ENCODE data around the gene EVA1C.

EVA1C gene

GRCh38 chr21:32414579-32415358, 2.3 kb downstream of the EVA1C start:
- no peaks in the 10 kb centered on the region for H3K9me3 ChIP-seq (ENCODE audit: control insufficient read depth, insufficient read depth, low read length)
- peaks cover 22% of the 10 kb centered on the region for H3K4me1 ChIP-seq (ENCODE audit: control insufficient read depth, insufficient read depth, low read length)
- H3K27me3 ChIP-seq (ENCODE audit: control insufficient read depth, insufficient read depth, low read length): peaks cover 50% of the 10 kb centered on the region
- H3K4me3 ChIP-seq (ENCODE audit: low read depth, low read length): no peak overlapping the region
- no peaks in the 10 kb centered on the region for H3K36me3 ChIP-seq (ENCODE audit: control insufficient read depth, insufficient read depth, low read length)
- H3K9ac ChIP-seq (ENCODE audit: low read depth, low read length): no peak overlapping the region

- Histone ChIP-seq H3K27me3 (ENCODE audit: control insufficient read depth, insufficient read depth, low read length) (peaks cover 41% of the 10 kb centered on the region), H3K36me3 (ENCODE audit: control insufficient read depth, insufficient read depth, low read length) (no peaks in the 10 kb centered on the region), H3K4me1 (ENCODE audit: control insufficient read depth, insufficient read depth, low read length) (peaks cover 22% of the 10 kb centered on the region), H3K9ac (ENCODE audit: low read depth, low read length) (no peak overlapping the region), H3K9me3 (ENCODE audit: control insufficient read depth, insufficient read depth, low read length) (no peaks in the 10 kb centered on the region), H3K4me3 (ENCODE audit: low read depth, low read length) (no peak overlapping the region)
Measured at GRCh38 chr21:32415451-32416398, 3.2 kb downstream of the EVA1C start.

GRCh38 chr21:32418146-32418545, 5.6 kb downstream of the EVA1C start:
- Histone ChIP-seq H3K4me1 (ENCODE audit: control insufficient read depth, insufficient read depth, low read length) (peaks cover 19% of the 10 kb centered on the region), H3K9ac (ENCODE audit: low read depth, low read length) (no peak overlapping the region), H3K36me3 (ENCODE audit: control insufficient read depth, insufficient read depth, low read length) (no peaks in the 10 kb centered on the region), H3K27me3 (ENCODE audit: control insufficient read depth, insufficient read depth, low read length) (peaks cover 22% of the 10 kb centered on the region), H3K9me3 (ENCODE audit: control insufficient read depth, insufficient read depth, low read length) (no peaks in the 10 kb centered on the region), H3K4me3 (ENCODE audit: low read depth, low read length) (no peak overlapping the region)

- Histone ChIP-seq H3K9me3 (ENCODE audit: control insufficient read depth, insufficient read depth, low read length) (no peaks in the 10 kb centered on the region), H3K4me3 (ENCODE audit: low read depth, low read length) (no peak overlapping the region), H3K9ac (ENCODE audit: low read depth, low read length) (no peak overlapping the region), H3K4me1 (ENCODE audit: control insufficient read depth, insufficient read depth, low read length) (no peaks in the 10 kb centered on the region), H3K27me3 (ENCODE audit: control insufficient read depth, insufficient read depth, low read length) (no peaks in the 10 kb centered on the region), H3K36me3 (ENCODE audit: control insufficient read depth, insufficient read depth, low read length) (no peaks in the 10 kb centered on the region)
Measured at GRCh38 chr21:32422064-32422463, 9.6 kb downstream of the EVA1C start.

GRCh38 chr21:32423320-32424190, 11.0 kb downstream of the EVA1C start:
- H3K4me3 ChIP-seq (ENCODE audit: low read depth, low read length): no peak overlapping the region
- no peaks in the 10 kb centered on the region for H3K27me3 ChIP-seq (ENCODE audit: control insufficient read depth, insufficient read depth, low read length)
- H3K9ac ChIP-seq (ENCODE audit: low read depth, low read length): no peak overlapping the region
- H3K9me3 ChIP-seq (ENCODE audit: control insufficient read depth, insufficient read depth, low read length): no peaks in the 10 kb centered on the region
- H3K36me3 ChIP-seq (ENCODE audit: control insufficient read depth, insufficient read depth, low read length): no peaks in the 10 kb centered on the region
- H3K4me1 ChIP-seq (ENCODE audit: control insufficient read depth, insufficient read depth, low read length): no peaks in the 10 kb centered on the region

GRCh38 chr21:32424191-32424535, 11.7 kb downstream of the EVA1C start:
- no peaks in the 10 kb centered on the region for H3K36me3 ChIP-seq (ENCODE audit: control insufficient read depth, insufficient read depth, low read length)
- H3K9ac ChIP-seq (ENCODE audit: low read depth, low read length): no peak overlapping the region
- H3K4me1 ChIP-seq (ENCODE audit: control insufficient read depth, insufficient read depth, low read length): no peaks in the 10 kb centered on the region
- H3K27me3 ChIP-seq (ENCODE audit: control insufficient read depth, insufficient read depth, low read length): no peaks in the 10 kb centered on the region
- no peaks in the 10 kb centered on the region for H3K9me3 ChIP-seq (ENCODE audit: control insufficient read depth, insufficient read depth, low read length)
- H3K4me3 ChIP-seq (ENCODE audit: low read depth, low read length): no peak overlapping the region

- no peaks in the 10 kb centered on the region for H3K27me3 ChIP-seq (ENCODE audit: control insufficient read depth, insufficient read depth, low read length)
- H3K36me3 ChIP-seq (ENCODE audit: control insufficient read depth, insufficient read depth, low read length): no peaks in the 10 kb centered on the region
- no peaks in the 10 kb centered on the region for H3K9me3 ChIP-seq (ENCODE audit: control insufficient read depth, insufficient read depth, low read length)
- H3K4me1 ChIP-seq (ENCODE audit: control insufficient read depth, insufficient read depth, low read length): no peaks in the 10 kb centered on the region
- no peak overlapping the region for H3K9ac ChIP-seq (ENCODE audit: low read depth, low read length)
- no peak overlapping the region for H3K4me3 ChIP-seq (ENCODE audit: low read depth, low read length)
Measured at GRCh38 chr21:32424674-32425073, 12.2 kb downstream of the EVA1C start.

GRCh38 chr21:32425628-32426027, 13.1 kb downstream of the EVA1C start:
- no peak overlapping the region for H3K4me3 ChIP-seq (ENCODE audit: low read depth, low read length)
- H3K9me3 ChIP-seq (ENCODE audit: control insufficient read depth, insufficient read depth, low read length): no peaks in the 10 kb centered on the region
- no peaks in the 10 kb centered on the region for H3K27me3 ChIP-seq (ENCODE audit: control insufficient read depth, insufficient read depth, low read length)
- no peaks in the 10 kb centered on the region for H3K4me1 ChIP-seq (ENCODE audit: control insufficient read depth, insufficient read depth, low read length)
- no peaks in the 10 kb centered on the region for H3K36me3 ChIP-seq (ENCODE audit: control insufficient read depth, insufficient read depth, low read length)
- no peak overlapping the region for H3K9ac ChIP-seq (ENCODE audit: low read depth, low read length)

GRCh38 chr21:32426066-32426465, 13.6 kb downstream of the EVA1C start:
- Histone ChIP-seq H3K9ac (ENCODE audit: low read depth, low read length) (no peak overlapping the region), H3K9me3 (ENCODE audit: control insufficient read depth, insufficient read depth, low read length) (no peaks in the 10 kb centered on the region), H3K4me3 (ENCODE audit: low read depth, low read length) (no peak overlapping the region), H3K27me3 (ENCODE audit: control insufficient read depth, insufficient read depth, low read length) (no peaks in the 10 kb centered on the region), H3K4me1 (ENCODE audit: control insufficient read depth, insufficient read depth, low read length) (no peaks in the 10 kb centered on the region), H3K36me3 (ENCODE audit: control insufficient read depth, insufficient read depth, low read length) (no peaks in the 10 kb centered on the region)

GRCh38 chr21:32426592-32427051, 14.1 kb downstream of the EVA1C start:
- no peaks in the 10 kb centered on the region for H3K4me1 ChIP-seq (ENCODE audit: control insufficient read depth, insufficient read depth, low read length)
- no peaks in the 10 kb centered on the region for H3K36me3 ChIP-seq (ENCODE audit: control insufficient read depth, insufficient read depth, low read length)
- H3K9me3 ChIP-seq (ENCODE audit: control insufficient read depth, insufficient read depth, low read length): no peaks in the 10 kb centered on the region
- H3K4me3 ChIP-seq (ENCODE audit: low read depth, low read length): no peak overlapping the region
- no peaks in the 10 kb centered on the region for H3K27me3 ChIP-seq (ENCODE audit: control insufficient read depth, insufficient read depth, low read length)
- no peak overlapping the region for H3K9ac ChIP-seq (ENCODE audit: low read depth, low read length)

- no peaks in the 10 kb centered on the region for H3K27me3 ChIP-seq (ENCODE audit: control insufficient read depth, insufficient read depth, low read length)
- no peaks in the 10 kb centered on the region for H3K4me1 ChIP-seq (ENCODE audit: control insufficient read depth, insufficient read depth, low read length)
- H3K4me3 ChIP-seq (ENCODE audit: low read depth, low read length): no peak overlapping the region
- H3K36me3 ChIP-seq (ENCODE audit: control insufficient read depth, insufficient read depth, low read length): no peaks in the 10 kb centered on the region
- no peak overlapping the region for H3K9ac ChIP-seq (ENCODE audit: low read depth, low read length)
- H3K9me3 ChIP-seq (ENCODE audit: control insufficient read depth, insufficient read depth, low read length): no peaks in the 10 kb centered on the region
Measured at GRCh38 chr21:32427958-32428623, 15.6 kb downstream of the EVA1C start.

All from iPS-15b (cell line).